HG02885 (cell line): Measurements from ENCODE around the gene ALDH4A1.
"Not testable (repeated sequence)": the region's sequence is repeated elsewhere in the genome, so short reads cannot be mapped to it uniquely, and the experiment has no call there.

Experiments
- ATAC-seq: cut with Tn5 transposase; IDR thresholded peaks from one replicate; pipeline ENCODE4 v1.9.1; 2021; ENCODE audit warnings: mild to moderate bottlenecking; ENCODE audit not compliant: unreplicated experiment, poor library complexity

The ALDH4A1 gene

GRCh38 chr1:18861082-18861481, 41.3 kb downstream of the ALDH4A1 start:
- no peak for ATAC-seq

DNA sequence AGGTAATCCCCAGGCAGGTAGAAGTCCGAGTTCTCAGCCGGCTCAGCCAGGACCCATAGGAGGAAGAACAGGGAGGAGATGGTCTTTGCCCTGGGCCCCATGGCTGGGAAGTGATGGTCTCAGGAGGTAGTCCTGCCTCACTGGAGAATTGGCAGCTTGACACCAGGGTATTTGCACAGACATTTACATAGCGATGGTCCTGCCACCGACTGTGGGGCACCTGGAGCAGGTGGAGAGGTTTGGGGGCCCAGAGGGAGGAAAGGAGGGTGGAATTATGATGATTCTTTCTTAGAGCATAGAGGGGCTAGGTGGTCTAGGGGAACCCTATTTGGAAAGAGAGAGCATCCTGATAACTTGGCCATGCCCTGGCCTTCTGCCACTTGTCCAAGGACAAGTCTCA, 42.8 kb downstream of the ALDH4A1 start, which contains the start of gene TAS1R2:
TAS1R2 (minus strand) TSS at position 101 of the 400 bp plus-strand sequence; CDS start at position 101, 0 bp downstream.
- ATAC-seq = no peak

DNA sequence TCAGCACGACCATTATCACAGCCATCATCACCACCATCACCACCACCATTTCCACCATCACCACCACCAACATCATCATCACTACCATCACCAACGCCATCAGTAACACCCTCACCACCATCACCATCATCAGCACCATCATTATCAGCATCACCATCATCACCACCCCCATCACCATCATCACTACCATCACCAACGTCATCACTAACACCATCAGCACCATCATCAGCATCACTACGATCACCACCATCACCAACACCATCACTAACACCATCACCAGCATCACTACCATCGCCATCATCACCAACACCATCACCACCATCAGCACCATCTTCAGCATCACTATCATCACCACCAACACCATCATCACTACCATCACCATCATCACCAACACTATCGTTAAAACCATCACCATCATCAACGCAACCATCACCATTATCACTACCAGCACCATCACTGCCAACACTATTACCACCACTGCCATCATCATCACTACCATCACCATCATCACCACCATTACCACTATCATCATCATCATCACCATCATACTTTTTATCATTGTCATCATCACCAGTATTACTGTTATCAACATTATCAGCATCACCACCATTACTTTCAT, 44.2 kb downstream of the ALDH4A1 start:
- ATAC-seq = no peak

- no peak for ATAC-seq
Measured at GRCh38 chr1:18856435-18856834, 45.9 kb downstream of the ALDH4A1 start.

DNA sequence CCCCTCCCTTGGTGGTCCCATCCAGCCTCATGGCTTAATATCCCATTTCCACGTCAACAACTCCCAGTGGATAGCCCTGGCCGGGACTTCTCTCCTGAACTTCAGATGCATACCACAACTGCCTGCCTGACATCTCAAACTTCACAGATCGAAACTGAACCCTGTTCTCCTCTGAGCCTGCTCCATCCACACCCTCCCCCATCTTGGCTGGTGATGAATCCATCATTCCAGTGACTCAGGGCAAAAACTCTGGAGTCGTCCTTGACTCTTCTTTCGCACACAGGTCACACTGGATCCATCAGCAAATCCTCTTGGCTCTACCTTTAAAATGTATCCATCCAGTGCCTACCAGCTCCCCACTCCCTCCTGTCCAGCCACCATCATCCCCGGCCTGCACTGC, 46.8 kb downstream of the ALDH4A1 start:
- no peak for ATAC-seq

DNA sequence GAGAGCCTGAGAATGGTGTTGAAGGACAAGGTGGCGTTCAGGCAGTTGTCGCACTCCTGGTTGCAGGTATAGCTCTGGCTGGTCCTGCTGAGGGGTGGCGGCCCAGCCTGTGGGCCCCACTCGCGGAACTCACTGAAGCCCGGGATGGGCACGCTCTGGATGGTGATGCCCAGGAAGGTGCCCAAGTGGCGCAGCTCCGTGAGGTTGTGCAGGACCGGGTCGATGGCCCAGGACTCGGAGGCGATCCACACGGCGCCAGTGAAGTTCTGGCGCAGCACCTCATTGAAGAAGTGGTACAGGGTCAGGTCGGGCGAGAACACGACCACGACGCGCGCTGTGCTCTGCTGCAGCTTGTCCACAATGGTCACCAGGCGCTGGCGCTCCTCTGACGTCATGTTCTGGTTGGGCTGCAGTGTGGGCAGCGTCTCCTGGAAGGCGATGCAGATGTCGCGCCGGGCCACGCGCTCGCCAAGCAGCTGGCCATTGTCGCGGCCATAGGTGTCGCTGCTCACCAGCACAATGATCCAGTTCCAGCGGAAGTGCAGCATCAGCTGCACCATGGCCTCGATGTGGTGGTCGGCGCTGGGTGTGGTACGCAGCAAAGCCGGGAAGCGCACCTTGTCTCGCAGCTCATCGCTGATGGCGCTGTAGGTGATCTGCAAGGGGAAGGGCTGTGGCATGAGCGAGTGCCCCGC, 47.9 kb downstream of the ALDH4A1 start:
- no peak for ATAC-seq

DNA sequence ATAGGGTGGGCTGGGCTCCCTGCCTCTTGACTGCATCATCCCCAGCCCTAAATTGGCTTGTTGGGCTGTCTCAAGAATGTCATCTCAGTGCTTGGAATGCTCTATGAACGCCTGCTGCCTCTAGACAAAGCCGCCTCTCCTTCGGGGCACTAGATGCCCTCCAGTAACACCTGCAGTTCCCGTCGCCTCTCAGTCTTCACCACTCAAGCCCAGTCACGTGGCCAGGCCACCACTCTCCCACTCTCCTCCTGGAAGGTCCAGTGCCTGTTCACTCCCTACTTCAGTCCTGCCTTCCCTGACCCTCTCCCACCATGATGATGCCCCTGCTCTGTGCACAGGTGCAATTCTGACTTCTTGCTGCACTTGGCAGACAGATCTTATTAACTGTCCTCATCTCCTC, 49.9 kb downstream of the ALDH4A1 start:
- ATAC-seq = no peak

- no peak for ATAC-seq
Measured at GRCh38 chr1:18849261-18849711, 53.1 kb downstream of the ALDH4A1 start.

DNA sequence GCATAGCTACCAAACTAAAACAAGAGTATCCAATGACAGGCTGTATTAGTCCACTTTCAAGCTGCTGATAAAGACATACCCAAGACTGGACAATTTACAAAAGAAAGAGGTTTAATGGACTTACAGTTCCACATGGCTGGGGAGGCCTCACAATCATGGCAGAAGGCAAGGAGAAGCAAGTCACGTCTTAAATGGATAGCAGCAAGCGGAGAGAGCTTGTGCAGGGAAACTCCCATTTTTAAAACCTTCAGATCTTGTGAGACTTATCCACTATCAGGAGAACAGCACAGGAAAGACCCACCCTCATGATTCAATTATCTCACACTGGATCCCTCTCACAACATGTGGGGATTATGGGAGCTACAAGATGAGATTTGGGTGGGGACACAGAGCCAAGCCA, 54.6 kb downstream of the ALDH4A1 start:
- not testable (repeated sequence) for ATAC-seq

- no peak for ATAC-seq
Measured at GRCh38 chr1:18840145-18840544, 62.2 kb downstream of the ALDH4A1 start.

DNA sequence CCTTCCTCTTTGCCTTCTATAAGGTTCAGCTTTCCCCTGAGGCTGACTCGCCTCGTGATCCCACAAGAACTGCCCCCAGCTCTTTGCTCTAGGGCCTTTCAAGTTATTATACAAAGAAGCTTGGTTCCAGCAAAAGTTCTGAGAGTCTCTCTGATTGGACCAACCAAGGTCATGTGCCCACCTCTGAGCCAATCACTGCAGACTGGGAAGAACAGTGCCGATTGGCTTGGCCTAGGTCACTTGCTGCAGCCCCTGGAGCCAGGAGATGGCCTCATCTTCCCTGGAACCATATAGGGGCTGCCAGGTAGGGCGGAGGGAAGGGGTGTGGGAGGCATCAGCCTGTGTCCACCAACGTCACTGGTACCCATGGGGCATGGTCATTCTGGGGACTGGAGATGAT, 65.7 kb downstream of the ALDH4A1 start:
- ATAC-seq = no peak

DNA sequence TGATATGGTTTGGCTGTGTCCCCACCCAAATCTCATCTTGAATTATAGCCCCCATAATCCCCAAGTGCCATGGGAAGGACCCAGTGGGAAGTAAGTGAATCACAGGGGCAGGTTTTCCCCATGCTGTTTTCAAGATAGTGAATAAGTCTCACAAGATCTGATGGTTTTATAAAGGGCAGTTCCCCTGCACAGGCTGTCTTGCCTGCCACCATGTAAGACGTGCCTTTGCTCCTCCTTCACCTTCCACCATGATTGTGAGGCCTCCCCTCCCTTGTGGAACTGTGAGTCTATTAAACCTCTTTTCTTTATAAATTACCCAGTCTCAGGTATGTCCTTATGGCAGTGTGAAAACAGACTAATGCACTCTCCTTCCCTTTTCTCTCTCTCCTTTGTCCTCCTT, 70.0 kb downstream of the ALDH4A1 start:
- ATAC-seq = not testable (repeated sequence)

- no peak for ATAC-seq
Measured at GRCh38 chr1:18831656-18832055, 70.7 kb downstream of the ALDH4A1 start.

DNA sequence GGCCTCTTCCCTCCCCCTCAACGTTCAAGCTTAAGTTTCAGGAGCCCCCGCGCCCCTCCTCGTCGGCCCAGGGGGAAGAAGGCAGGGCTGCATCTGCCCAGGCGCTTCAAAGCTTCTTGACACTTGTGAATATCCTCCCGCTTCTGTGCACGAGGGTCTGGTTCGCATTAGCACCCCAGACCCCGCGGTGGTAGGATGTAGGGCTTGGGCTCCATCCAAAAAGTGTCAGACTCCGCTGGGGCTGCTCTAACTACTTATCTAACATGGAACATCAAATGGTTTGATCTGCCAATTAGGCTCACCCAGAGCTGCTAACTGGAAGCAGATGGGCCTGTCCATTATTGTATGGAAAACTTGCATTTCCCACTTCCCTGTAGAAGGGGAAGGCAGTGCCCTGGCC, 71.8 kb downstream of the ALDH4A1 start:
- ATAC-seq = no peak

DNA sequence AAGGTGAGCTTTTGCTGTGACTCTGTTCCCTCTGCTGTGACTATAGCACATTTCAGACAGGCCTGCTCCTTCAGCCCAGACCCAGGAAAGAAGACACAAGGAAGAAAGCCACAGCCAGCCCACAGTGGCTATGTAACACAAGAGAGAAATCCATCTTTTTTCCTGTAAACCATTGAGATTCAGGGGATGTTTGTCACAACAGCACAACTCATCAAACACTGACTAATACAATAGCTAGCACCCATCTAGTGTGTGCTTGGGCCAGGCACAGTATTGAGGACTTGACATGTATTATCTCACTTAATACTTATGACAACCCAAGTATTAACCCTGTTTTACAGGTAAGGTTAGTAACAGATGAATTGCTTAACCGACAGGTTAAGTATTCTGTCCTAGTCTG, 72.7 kb downstream of the ALDH4A1 start:
- ATAC-seq = no peak

- ATAC-seq = no peak
Measured at GRCh38 chr1:18828224-18828623, 74.1 kb downstream of the ALDH4A1 start.

GRCh38 chr1:18823438-18823837, 78.9 kb downstream of the ALDH4A1 start:
- no peak for ATAC-seq
